Activated gamma-delta T cell (primary cell): ENCODE data around the gene PAK1.
"Not testable (repeated sequence)": the region's sequence is repeated elsewhere in the genome, so short reads cannot be mapped to it uniquely, and the experiment has no call there.

Source experiments
- DNase-seq: peaks from one replicate; lab custom pipeline; 2025; lab: John Stamatoyannopoulos, UW

The PAK1 gene

DNA sequence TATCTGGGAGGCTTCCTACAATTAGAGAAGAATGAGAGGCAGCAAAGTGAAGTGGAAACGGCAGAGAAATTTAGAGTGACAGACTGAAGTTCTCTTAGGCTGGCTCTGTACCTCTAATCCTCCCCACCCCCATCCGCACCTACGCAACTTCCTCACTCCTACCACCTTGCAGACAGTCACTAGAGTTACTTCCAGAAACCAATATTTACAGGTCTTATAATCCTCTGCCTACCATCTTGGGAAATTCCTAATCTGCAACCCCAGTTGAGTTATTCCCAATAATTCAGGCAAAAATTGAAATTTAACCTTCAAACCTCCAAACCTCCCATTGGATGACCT is 71.7 kb downstream of the PAK1 start:
- DNase-seq: no peak

DNA sequence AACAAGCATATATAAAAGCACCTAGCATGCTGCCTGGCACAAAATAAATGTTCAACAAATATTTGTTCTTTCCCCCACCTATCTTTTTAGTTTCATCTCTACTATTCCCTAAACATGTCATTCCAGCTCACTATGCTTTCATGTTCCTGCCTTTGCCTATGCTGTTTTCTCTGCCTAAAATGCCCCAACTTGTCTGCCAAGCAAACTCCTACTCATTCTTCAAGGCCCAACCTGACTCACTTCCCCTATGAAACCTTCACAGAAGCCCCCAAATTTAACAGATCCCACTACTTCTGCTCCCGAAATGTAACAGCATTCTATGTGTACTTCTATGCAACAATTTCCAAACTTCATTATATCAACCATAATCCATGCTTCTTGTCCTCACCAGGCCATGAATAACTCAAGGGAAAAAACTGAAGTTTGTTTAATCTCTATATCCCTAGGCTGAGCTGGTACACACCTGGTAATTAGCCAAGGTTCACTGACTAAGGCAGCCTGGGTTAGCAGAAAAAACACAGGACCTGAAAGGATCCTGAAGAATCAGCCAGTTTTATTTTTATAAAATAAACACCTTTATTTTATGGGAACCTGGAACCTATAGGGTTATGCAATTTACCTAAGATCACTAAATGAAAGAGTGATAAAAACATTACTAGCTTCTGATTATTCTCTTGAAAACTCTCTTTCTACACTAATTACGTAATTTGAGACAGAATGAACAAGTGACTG is 72.2 kb downstream of the PAK1 start:
- no peak for DNase-seq

DNA sequence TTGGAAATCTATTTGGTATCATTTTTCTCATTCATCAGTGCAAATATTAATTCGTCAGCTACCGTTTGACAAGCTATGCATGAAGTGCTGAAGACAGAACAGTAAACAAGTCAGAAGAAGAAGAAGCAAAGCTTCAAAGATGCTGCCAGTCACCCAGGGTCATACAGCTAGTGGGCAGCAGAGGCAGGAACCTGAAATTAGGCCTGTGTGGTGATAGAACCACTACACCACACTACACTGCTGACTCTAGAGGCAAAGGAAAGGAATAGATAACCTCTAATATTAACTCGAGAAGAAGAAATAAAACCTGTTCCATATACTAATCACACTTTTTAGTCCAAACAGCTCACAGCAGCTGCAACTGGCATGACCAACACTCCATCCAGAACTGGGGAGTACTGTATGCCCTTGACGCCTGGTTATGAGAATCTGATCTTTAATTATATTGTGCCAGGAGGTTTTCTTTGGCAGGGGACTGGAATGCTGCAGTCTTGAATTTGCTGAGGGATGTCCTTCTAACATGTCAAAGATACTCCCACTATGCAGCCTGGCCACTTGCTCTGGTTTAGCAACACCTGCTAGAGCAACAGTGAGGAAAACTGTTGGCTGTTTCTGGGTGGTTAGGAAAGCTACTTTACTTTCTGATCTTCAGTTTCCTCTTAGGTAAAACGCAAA is 73.0 kb downstream of the PAK1 start:
- no peak for DNase-seq

DNA sequence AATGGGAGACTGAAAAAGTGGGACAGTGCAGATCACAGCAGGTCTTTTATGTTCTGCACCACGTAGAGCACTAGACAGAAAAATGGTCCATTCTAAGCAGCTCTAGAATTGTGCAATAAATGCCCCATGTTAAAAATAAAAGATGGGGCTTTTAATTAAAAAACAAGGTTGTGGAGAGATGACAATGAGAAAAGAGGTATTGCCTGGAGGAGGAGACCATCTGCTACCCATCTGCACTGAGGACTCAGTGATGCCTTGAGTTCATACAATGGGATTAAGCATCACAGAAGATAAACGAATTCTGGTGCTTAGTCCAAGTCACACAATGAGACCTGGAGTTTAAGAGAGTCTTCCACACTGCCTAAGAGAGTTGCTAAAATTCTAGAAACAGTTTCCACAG is 73.6 kb downstream of the PAK1 start:
- no peak for DNase-seq

DNA sequence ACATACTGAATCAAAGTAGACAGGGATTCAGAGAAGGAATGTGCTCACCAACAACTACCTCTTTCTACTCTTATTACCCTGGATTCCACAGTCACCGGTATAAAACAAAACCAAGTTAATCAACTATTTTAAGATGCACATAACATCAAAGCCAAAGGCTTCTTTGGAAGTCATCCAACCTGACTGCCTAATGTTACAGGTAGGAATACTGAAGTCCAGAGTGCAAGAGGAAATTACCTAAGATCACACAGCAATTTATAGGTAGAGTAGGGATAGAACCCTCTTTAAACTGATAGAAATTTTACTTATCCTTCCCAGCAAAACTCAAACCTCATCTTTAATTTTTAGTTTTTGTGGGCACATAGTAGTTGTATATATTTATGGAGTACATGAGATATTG is 76.3 kb downstream of the PAK1 start:
- no peak for DNase-seq

DNA sequence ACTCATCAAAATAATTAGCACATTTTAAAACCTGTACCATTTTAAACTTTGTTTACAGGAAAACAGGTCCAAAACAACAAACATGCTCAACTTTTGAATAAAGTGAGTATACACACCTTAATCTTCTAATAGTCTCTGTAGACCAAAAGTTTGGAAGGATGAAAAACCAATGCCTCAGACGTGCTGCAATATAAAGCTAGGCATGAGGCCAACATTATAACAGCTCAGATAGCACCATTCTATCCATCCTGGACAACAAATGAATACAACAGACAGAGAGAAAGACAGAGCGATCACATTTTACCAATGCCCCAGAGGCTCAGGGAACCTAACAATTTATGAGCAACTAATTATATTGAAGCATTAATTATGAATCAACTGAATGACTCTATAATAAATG is 77.0 kb downstream of the PAK1 start:
- DNase-seq: no peak

DNA sequence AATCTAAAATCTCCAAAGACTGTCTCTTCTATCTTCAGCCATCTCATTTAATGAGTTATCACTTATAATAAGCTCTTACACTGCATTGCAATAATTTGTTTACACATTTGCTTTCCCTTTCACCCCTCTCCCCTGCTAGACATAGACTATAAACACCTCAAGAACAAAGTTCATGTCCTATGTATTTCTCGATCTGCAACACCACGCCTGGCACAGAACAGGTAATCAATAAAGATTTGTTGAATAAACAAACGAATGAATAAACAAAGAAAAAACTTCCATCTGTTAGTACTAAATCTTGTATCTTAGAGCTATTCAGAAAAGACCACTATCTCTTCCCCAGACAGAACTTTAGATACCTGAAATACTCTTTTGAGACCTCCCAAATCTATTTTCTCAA is 77.6 kb downstream of the PAK1 start:
- no peak for DNase-seq

DNA sequence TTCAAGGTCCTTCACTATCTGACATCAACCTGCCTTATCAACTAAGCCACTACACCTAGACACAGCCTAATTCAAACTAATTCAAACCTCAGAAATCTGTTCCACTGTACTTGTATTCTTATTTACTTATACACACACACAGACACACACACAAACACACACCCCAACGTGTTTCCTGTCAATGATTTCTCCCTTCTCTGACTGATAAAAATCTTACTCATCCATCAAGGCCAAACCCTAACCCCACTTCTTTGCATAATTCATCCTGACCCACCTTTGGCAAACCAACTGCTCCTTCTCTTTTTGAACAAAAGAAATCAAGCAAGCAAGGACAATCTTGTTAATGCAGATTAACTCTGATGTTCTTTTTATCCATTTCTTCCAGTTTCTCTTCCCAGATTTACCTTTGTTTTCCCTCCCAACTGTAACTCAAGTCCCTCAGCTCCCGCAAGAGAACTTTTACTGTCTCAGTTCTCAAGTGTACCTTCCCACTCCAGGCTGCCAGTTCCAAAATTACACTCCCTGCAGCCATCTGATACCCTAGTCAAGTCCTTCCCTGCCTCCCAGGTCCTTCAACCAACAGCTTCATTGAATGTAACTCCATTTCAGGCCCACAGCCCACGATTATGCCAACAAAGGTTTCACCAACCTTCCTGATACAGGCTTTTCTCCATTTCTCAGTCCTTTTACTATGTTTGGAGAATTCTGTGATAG is 78.3 kb downstream of the PAK1 start:
- DNase-seq: no peak

DNA sequence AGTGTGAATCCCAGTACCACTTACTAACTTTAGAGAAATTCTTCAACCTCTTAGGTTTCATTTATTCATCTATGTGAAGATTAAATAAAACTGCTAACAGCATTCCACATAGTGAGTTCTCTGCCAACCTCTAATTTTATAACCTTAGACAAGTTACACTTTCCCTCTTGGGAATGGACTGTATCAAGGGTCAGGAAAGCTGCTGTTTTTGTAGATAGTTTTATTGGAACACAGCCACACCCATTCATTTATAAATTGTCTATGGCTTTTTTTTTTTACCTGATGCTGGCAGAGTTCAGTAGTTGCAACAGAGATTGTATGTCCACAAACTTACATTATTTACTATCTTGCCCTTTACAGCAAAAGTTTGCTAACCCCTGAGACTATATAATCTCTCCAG is 81.1 kb downstream of the PAK1 start:
- DNase-seq: no peak

DNA sequence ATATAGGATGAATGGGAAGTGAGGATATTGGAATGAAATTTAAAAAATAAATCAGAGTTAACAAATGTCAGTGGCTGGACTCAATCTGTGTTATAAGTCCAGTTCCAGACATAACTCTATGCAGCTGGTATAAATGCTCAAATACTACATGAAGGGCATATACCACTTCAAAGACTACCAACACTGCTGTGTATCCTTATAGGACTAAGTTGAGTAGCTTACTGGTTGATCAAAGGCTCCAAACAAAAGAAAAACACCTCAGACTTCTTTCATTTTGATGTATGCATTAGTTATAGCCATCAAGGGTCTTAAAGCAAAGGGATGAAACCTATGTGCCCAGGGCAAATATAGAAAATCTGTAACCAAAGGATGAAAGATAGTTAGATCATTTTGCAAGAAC is 86.2 kb downstream of the PAK1 start:
- no peak for DNase-seq

DNA sequence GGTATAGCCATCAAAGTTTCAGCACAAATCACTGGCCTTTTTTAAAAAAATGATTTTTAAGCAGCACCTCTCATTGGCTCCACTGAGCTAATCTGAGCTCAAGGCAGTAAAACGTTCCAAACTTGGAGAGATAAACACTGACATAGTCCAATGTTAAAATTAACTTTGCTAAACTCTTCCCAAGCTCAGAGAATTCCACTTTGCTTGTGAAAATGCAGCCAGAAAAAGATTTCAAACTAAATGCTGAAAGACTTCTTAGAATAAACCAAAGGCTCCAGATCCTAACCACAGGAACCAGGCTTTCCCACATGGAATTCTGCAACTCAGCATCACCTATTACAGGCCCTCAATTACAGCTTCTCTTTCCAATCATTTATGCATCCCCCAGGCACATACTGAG is 87.7 kb downstream of the PAK1 start:
- DNase-seq: no peak

DNA sequence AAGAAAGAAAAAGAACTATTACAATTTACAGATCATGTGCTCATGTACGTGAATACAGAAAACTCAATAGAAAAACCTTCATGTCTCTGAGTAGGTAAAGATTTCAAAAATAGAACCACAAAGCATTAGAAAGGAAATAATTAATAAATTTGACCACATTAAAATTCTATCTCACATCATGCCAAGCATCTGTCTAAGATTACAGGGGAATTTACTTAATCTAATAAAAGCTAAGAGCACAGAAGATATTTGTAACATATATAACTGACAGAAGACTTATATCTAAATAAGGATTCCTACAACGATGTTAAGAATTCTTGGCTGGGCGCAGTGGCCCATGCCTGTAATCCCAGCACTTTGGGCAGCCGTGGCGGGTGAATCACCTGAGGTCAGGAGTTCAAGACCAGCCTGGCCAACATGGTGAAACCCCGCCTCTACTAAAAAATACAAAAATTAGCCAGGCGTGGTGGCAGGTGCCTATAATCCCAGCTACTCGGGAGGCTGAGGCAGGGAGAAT is 88.6 kb downstream of the PAK1 start:
- DNase-seq: not testable (repeated sequence)

DNA sequence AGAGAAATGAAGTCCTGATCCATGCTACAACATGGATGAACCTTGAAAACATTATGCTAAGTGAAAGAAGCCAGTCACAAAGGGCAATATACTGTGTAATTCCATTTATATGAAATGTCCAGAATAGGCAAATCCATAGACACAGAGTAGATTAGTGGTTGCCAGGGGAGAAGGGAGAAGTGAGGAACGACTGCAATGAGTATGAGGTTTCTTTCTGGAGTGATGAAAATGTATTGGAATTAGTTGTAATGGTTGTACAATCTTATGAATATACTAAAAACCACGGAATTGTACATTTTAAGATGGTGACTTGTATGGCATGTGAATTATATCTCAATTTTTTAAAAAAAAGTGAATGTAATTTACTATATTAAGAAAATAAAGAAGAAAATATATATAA is 89.3 kb downstream of the PAK1 start:
- DNase-seq: no peak

DNA sequence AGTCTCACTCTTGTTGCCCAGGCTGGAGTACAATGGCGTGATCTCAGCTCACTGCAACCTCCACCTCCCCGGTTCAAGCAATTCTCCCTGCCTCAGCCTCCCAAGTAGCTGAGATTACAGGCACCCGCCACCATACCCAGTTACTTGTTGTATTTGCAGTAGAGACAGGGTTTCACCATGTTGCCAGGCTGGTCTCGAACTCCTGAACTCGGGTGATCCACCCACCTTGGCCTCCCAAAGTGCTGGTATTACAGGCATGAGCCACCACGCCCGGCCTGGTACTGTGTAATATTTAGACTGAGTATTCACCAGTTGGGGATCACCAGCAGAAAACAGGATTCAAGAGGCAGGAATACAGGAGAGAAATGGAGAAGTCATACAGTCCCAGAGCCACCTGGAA is 90.5 kb downstream of the PAK1 start:
- DNase-seq: not testable (repeated sequence)

DNA sequence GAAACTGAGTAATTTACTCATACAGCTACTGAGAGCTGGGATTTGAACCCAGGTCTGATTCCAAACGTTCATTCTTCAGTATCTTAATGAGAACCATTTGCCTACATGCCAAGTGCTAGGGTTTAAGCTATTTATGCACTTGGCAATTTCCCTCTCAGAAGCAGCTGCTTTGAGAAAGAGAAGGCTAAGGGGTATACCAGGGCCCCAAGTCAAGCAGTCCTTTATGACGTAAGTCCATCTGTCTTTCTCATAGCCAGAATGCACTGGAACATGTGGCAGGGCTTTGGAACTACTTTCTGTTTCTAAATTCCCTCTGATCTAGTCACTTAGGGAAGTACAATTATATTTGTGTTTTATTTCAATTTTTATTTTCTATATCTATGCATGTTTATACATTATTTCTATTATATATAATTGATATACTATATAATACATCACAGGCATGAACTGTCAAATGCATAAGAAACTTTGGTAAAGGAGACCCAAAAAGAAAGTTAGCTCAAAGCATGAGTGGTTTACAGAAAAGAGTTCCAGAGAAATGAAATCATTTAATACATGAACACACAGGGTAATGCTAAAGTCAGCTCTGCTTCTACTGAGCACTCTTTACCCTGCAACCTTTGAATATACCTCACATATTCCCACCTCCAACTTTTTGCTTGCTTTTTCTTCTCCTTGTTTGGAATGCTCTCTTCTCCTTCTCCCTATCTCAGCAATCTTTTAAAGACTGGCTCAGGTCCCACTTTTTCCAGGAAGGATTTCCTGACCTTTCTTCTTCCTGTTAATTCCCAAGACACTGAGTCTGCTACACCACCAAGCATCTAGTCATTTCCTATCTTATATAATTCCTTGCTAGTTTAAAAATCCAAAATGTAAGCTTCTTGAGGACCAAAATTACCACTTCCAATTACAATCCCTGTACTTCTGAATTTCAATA is 91.9 kb downstream of the PAK1 start:
- no peak for DNase-seq

DNA sequence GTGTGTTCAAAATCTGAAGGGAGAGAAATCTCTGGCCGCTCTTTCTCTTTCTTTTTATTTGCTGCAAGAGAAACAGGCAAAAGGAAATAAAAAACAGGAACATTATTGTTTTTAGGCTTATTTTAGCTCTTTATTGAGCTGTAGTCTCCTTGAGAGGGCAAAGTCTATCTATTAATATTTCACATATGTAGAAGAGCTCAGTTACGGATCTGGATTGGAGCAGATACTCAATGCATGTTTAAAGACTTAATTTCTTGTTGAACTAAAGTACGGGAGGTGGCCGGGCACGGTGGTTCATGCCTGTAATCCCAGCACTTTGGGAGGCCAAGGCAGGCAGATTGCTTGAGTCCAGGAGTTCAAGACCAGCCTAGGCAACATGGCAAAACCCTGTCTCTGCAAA is 94.0 kb downstream of the PAK1 start:
- DNase-seq: no peak

DNA sequence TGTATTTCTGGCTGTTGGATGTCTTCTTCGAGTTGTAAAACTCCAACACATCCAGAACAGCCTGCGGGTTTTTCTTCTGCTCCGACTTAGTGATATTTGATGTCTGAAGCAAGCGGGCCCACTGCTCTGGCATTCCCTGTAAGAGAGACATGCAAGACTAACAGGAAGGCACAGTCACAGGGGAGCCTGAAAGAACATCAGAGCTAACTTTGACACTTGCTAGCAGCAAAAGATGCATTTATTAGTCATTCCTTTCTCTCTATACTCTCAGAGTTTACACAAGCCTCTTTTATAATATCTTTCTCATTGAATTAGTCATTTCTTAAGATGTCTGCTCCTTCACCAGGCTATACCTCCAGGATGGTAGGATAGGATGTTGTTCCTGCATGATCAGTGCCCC is 94.6 kb downstream of the PAK1 start:
- DNase-seq: no peak

DNA sequence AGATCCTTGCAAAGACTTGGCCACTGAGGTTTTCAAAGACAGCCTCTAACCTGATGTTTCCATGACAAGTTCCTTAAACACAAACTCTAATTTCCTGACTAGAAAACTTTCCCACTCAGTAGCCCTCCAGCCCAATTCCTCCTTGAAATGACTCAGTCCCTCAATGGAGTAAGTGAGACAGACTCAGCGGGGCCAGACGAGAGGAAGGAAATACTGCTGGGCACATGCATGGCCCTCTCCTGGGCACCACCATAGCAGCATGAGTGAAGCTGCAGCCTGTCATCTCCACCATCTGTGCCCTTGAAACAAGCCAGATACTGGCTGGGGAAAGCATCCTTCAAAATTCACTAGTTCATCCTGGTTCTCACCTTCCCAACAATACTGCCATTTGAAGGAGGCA is 96.2 kb downstream of the PAK1 start:
- DNase-seq: no peak

DNA sequence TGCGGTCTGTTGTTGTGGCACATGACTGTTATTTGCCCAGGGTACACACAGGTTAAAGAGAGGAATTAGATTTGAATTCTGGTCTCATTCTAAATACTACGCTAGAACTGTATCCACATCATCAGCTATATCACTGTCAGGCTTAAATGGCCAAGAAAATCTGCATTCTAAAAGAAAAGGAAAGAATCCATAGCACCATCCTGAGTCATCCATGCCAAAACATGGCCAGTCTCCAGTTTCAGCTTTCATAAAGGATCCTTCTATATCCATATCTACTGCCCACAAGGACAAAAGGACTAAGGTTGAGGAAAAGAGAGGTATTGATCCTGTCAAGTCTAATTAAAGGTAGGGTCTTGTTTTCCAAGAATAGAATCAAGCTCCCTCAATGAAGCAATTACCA is 98.8 kb downstream of the PAK1 start:
- no peak for DNase-seq

DNA sequence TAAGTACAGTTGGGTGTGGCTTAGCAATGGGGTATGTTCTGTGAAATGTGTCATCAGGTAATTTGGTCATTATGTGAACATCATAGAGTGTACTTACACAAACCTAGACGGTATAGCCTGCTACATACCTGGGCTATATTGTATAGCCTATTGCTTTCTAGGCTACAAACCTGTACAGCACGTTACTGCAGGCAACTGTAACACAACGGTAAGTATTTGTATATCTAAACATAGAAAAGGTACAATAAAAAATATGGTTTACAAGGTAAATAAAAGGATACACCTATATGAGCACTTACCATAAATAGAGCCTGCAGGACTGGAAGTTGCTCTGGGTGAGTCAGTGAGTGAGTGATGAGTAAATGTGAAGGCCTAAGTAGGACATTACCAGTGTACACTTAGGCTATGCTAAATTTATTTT is 99.3 kb downstream of the PAK1 start:
- DNase-seq: no peak

DNA sequence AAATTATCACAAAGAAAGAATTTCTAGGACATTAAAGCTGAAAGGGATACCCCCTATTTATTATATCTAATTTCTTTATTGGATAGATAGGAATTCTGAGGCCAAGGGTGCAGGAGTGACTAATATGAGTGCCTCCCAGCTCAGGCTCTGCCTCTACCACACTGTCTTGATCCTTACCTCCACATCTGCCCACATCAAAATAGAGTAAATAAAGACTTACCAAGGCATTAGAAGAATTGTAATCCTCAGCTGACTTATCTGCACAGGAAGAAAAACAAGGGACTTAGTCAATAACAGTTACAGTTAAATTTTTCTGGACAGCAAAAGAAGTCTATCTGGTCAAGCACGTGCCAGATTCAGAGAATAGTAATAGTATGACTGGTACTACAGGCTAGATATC is 99.8 kb downstream of the PAK1 start:
- no peak for DNase-seq

DNA sequence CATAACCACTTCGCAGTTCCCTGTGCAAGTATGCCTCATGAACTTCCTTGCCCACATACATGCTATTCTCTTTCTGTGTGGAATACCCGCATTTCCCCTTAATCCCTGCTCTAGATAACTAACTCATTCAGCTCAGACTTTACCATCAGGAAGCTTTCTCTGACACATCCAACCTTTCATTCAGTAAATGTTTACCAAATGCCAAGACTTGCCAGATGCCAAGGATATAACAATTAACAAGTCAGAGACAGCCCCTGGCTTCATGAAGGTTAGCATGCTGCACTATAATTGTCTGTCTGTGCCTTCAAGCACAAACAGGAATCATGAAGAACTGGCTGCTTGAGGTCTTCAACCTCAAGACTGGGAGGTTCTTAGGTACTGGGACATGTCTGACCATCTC is 101.2 kb downstream of the PAK1 start:
- no peak for DNase-seq
